ENCODE data around the gene SESTD1. TPM values are rescaled to one million over a fixed set of nuclear protein-coding genes. Genes with fewer than 3 reads are reported as not detected.

Gene SESTD1
- total and polyA plus RNA-seq, 2 of the 8 experiments (the other 6 are each of a cell fraction or from before 2014, with no cell fraction given) = 5.2 to 49.6 TPM

- Histone ChIP-seq H2BK12ac (ENCODE audit: low read depth, low read length) (no peak overlapping the region), H3K4me1 (replicated peaks in 1 of 4; ENCODE audit: control insufficient read depth in 3 of 4, insufficient read depth in 4 of 4, low read length in 3 of 4) (0 out of 7 replicates have a peak, but pooled peaks cover 0 to 3% (median 0%) of the 10 kb centered on the region in 4 experiments), H2BK15ac (ENCODE audit: low read length) (0 out of 2 replicates have a peak overlapping the region, but pooled peaks have one; percentile 46), H4K91ac (replicated peaks; ENCODE audit: insufficient read length, low read length) (no peak overlapping the region), H3K4me3 (ENCODE audit: extremely low read depth in 1 of 4, insufficient read depth in 2 of 4, low read depth in 3 of 4, low read length in 4 of 4) (no peak overlapping the region), H3K27me3 (replicated peaks in 1 of 4; ENCODE audit: control insufficient read depth in 3 of 4, extremely low read depth in 1 of 4, insufficient read depth in 3 of 4, low read length in 3 of 4) (no peaks in the 10 kb centered on the region), H3K18ac (ENCODE audit: extremely low read depth, low read length) (no peak overlapping the region), H4K8ac (ENCODE audit: extremely low read depth, insufficient read depth, low read length) (no peak overlapping the region), H3K23ac (ENCODE audit: insufficient read length) (no peak overlapping the region), H3K36me3 (ENCODE audit: control insufficient read depth in 2 of 4, insufficient read depth in 4 of 4, low read length in 3 of 4) (no peaks in the 10 kb centered on the region), H3K4ac (replicated peaks; ENCODE audit: insufficient read length, low read depth, low read length) (no peak overlapping the region), H4K20me1 (replicated peaks in 1 of 2; ENCODE audit: control insufficient read depth in 1 of 2, insufficient read depth in 2 of 2, low read length in 2 of 2) (no peaks in the 10 kb centered on the region), H2BK5ac (ENCODE audit: low read depth, low read length) (no peak overlapping the region), H2BK120ac (replicated peaks; ENCODE audit: low read depth, low read length) (peak overlapping the region; percentile 78), H3K27ac (ENCODE audit: low read depth, low read length) (no peak overlapping the region), H3K9ac (replicated peaks in 1 of 4; ENCODE audit: extremely low read depth in 1 of 4, low read depth in 3 of 4, low read length in 3 of 4) (no peak overlapping the region), H3K56ac (replicated peaks; ENCODE audit: insufficient read length, low read depth, low read length) (no peak overlapping the region), H3K23me2 (ENCODE audit: low read depth, low read length) (no peaks in the 10 kb centered on the region), H2BK20ac (ENCODE audit: low read length) (no peak overlapping the region; the same call in 1 of the 2 replicates), H2AK5ac (ENCODE audit: low read depth, low read length) (no peak overlapping the region), H4K5ac (ENCODE audit: insufficient read length, low read depth, low read length) (no peak overlapping the region), H3K14ac (ENCODE audit: insufficient read length) (no peak overlapping the region), H3K79me2 (ENCODE audit: control insufficient read depth in 1 of 2, insufficient read depth in 2 of 2, low read length in 2 of 2) (peaks cover 0 to 27% of the 10 kb centered on the region in 2 experiments; a peak in 2 of 4 replicates), H3K9me3 (ENCODE audit: insufficient read depth in 2 of 2, low read depth in 1 of 2, low read length in 1 of 2) (peaks cover 3 to 8% of the 10 kb centered on the region in 2 experiments; a peak in 3 of 4 replicates), H3K79me1 (ENCODE audit: low read depth, low read length) (no peaks in the 10 kb centered on the region; the same call in 1 of the 2 replicates), H2AFZ (ENCODE audit: low read length) (no peak overlapping the region), H3K4me2 (ENCODE audit: insufficient read depth in 1 of 2, low read depth in 2 of 2, low read length in 2 of 2) (no peak overlapping the region)
- FAIRE-seq (no peak), DNase-seq (ENCODE audit: low read depth in 1 of 2, low spot score in 2 of 2) (no peak)
- TF ChIP-seq FOSL1 (IDR thresholded peaks at IDR 0.05; ENCODE audit: insufficient read depth, low read depth, low read length) (no peak), TEAD4 (IDR thresholded peaks at IDR 0.05; ENCODE audit: low read depth, low read length) (no peak), BCL11A (IDR thresholded peaks at IDR 0.05; ENCODE audit: low read depth in 2 of 2, low read length in 2 of 2) (no peak), NANOG (IDR thresholded peaks at IDR 0.05; ENCODE audit: insufficient read depth, low read depth, low read length, poor library complexity, severe bottlenecking) (no peak)
- 84% methylated on average over 2 of the region's 2 CpGs; no CpG with 5 or more reads in 1 of the 2 experiments for WGBS, 2 experiments (ENCODE audit: extremely low coverage in 1 of 2, insufficient coverage in 1 of 2, insufficient read length in 1 of 2, insufficient replicate concordance in 2 of 2, low coverage in 1 of 2, low lambda C conversion rate in 2 of 2, missing lambda C conversion rate in 1 of 2)
- POLR2A ChIA-PET (ENCODE audit: partially characterized antibody) = no interaction called here
- CTCF ChIA-PET (ENCODE audit: partially characterized antibody) = interaction anchor here (1.1 kb wide), 1 partner anchor 220 kb away, joined by 3 read pairs; no protein-coding TSS in a partner anchor
Observed at GRCh38 chr2:179191110-179191509, 73.5 kb downstream of the SESTD1 start.
